ENCODE measurements around the gene SDF2. TPM values are rescaled to one million over a fixed set of nuclear protein-coding genes. Genes with fewer than 3 reads are reported as not detected.
"Not testable (repeated sequence)": the region's sequence is repeated elsewhere in the genome, so short reads cannot be mapped to it uniquely, and the experiment has no call there.

Gene SDF2
- total RNA-seq, 1 donor from 2014 or later, result 52.8 TPM

- intact Hi-C loops (cut with DNase I), result no loop called here
- Histone ChIP-seq H3K27ac (peak overlapping the region; percentile 98), H3K9me3 (no peaks in the 10 kb centered on the region), H3K36me3 (peaks cover 29% of the 10 kb centered on the region), H3K4me1 (peaks cover 36% of the 10 kb centered on the region), H3K4me3 (peak overlapping the region; percentile 88), H3K27me3 (no peaks in the 10 kb centered on the region)
- no peak for TF ChIP-seq CTCF (IDR thresholded peaks at IDR 0.05)
- DNase-seq, result no peak
- no peak for ATAC-seq
Observed at GRCh38 chr17:28662527-28662829, 772 bp upstream of the SDF2 start.

GRCh38 chr17:28659497-28659881 lies 2.2 kb downstream of the SDF2 start:
- H3K9me3 ChIP-seq; H3K27me3 ChIP-seq; H3K27ac ChIP-seq; intact Hi-C loops (cut with DNase I); DNase-seq; H3K4me3 ChIP-seq; ATAC-seq: not testable (repeated sequence)
- H3K4me1 ChIP-seq, result peaks cover 27% of the 10 kb centered on the region
- H3K36me3 ChIP-seq, result peaks cover 19% of the 10 kb centered on the region

- peaks cover 16% of the 10 kb centered on the region for H3K36me3 ChIP-seq
- intact Hi-C loops (cut with DNase I); H3K9me3 ChIP-seq; ATAC-seq; H3K27ac ChIP-seq; DNase-seq; H3K4me3 ChIP-seq; H3K27me3 ChIP-seq: not testable (repeated sequence)
- H3K4me1 ChIP-seq, result peaks cover 21% of the 10 kb centered on the region
Observed at GRCh38 chr17:28658766-28659496, 2.8 kb downstream of the SDF2 start.

GRCh38 chr17:28658342-28658741 lies 3.4 kb downstream of the SDF2 start:
- Histone ChIP-seq H3K4me1 (peaks cover 15% of the 10 kb centered on the region), H3K36me3 (peaks cover 20% of the 10 kb centered on the region)
- ATAC-seq; intact Hi-C loops (cut with DNase I); H3K27me3 ChIP-seq; H3K27ac ChIP-seq; H3K9me3 ChIP-seq; H3K4me3 ChIP-seq; DNase-seq: not testable (repeated sequence)

- intact Hi-C loops (cut with DNase I), result no loop called here
Observed at GRCh38 chr17:28657756-28658155, 4.0 kb downstream of the SDF2 start.

GRCh38 chr17:28655160-28655559 lies 6.5 kb downstream of the SDF2 start:
- H3K4me1 ChIP-seq, result no peaks in the 10 kb centered on the region
- H3K36me3 ChIP-seq, result peaks cover 50% of the 10 kb centered on the region
- intact Hi-C loops (cut with DNase I), result no loop called here
- DNase-seq (no peak), ATAC-seq (no peak)
- no peaks in the 10 kb centered on the region for H3K27me3 ChIP-seq
- H3K9me3 ChIP-seq, result no peaks in the 10 kb centered on the region
- no peak overlapping the region for H3K4me3 ChIP-seq
- H3K27ac ChIP-seq, result no peak overlapping the region
- TF ChIP-seq CTCF (IDR thresholded peaks at IDR 0.05), result no peak

More at GRCh38 chr17:28657756-28658155, 4.0 kb downstream of the SDF2 start:
- H3K4me3 ChIP-seq, result no peak overlapping the region
- H3K9me3 ChIP-seq, result no peaks in the 10 kb centered on the region
- no peaks in the 10 kb centered on the region for H3K27me3 ChIP-seq
- DNase-seq (no peak), ATAC-seq (no peak)
- H3K36me3 ChIP-seq, result peaks cover 26% of the 10 kb centered on the region
- H3K27ac ChIP-seq, result no peak overlapping the region
- no peak for TF ChIP-seq CTCF (IDR thresholded peaks at IDR 0.05)
- peaks cover 9% of the 10 kb centered on the region for H3K4me1 ChIP-seq

- Histone ChIP-seq H3K4me1 (peaks cover 26% of the 10 kb centered on the region), H3K9me3 (no peaks in the 10 kb centered on the region), H3K27me3 (no peaks in the 10 kb centered on the region), H3K4me3 (no peak overlapping the region), H3K36me3 (peaks cover 50% of the 10 kb centered on the region), H3K27ac (no peak overlapping the region)
- intact Hi-C loops (cut with DNase I), result no loop called here
- DNase-seq, result no peak
- no peak for ATAC-seq
- TF ChIP-seq CTCF (IDR thresholded peaks at IDR 0.05), result no peak
Observed at GRCh38 chr17:28648698-28649097, 13.0 kb downstream of the SDF2 start.

Data from upper lobe of right lung (tissue), 1 donor.